VCaP (cell line): ENCODE data around the gene UST.

ENCODE experiments used
- H3K27ac ChIP-seq: fragments of 450-650 bp; 2 replicates; pipeline ENCODE4 v1.5.1; 2017
- TF ChIP-seq, protein P1 (sequence below): fragments of 450-650 bp; conservative IDR thresholded peaks from 2 replicates; pipeline ENCODE4 v1.5.1; 2017; ENCODE audit warnings: mild to moderate bottlenecking, moderate library complexity

UST gene

DNA sequence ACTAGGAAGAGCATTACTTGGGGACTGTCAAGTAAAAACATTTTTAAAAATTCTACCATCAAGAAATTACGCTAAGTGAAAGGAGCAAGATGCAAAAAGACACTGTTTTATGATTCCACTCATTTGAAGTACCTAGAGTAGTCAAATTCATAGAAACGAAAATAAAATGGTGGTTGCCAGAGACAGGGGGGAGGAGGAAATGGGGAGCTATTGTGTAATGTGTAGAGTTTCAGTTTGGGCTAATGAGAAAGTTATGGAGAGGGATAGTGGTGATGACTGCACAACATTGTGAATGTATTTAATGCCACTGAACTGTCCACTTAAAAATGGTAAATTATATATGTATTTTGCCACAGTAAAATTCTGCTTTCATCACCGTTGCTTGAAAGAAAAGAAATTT lies 83.8 kb downstream of the UST start:
- no peak overlapping the region for H3K27ac ChIP-seq
- TF ChIP-seq, protein P1, sequence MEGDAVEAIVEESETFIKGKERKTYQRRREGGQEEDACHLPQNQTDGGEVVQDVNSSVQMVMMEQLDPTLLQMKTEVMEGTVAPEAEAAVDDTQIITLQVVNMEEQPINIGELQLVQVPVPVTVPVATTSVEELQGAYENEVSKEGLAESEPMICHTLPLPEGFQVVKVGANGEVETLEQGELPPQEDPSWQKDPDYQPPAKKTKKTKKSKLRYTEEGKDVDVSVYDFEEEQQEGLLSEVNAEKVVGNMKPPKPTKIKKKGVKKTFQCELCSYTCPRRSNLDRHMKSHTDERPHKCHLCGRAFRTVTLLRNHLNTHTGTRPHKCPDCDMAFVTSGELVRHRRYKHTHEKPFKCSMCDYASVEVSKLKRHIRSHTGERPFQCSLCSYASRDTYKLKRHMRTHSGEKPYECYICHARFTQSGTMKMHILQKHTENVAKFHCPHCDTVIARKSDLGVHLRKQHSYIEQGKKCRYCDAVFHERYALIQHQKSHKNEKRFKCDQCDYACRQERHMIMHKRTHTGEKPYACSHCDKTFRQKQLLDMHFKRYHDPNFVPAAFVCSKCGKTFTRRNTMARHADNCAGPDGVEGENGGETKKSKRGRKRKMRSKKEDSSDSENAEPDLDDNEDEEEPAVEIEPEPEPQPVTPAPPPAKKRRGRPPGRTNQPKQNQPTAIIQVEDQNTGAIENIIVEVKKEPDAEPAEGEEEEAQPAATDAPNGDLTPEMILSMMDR = no peak

DNA sequence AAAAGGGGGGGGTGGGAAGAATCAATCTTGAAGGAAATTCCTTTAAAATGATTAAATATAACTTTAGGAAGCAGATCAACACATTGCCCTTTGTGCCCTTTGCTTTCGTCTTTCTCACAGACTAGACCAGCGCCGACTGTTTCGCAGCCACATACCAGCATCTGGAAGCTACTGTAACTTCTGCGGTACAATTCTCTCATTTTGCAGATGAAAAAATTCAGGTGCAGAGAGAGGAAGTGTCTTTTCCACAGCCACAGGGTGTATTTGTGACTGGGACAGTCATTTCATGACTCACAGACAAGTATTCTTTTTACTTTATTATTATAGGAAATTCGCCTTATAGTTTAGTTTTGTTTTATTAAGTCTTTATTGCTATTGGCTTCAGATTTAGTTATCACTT lies 84.2 kb downstream of the UST start:
- H3K27ac ChIP-seq = no peak overlapping the region
- TF ChIP-seq, protein P1 = no peak

DNA sequence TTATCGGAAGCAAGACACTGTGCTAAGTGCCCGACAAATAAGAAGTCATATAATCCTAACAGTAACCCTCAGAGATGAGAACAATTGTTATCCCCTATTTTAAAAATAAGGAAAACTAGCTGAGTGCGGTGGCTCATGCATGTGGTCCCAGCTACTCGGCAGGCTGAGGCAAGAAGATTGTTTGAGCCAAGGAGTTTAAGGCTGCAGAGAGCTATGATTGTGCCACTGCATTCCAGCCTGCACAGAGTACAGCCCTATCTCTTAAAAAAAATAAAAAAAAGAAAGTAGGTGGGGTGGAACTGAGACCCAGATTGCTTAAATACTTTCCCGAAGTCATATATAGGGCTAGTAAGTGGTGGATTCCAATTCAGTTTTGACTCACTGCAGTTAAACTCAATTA lies 84.7 kb downstream of the UST start:
- TF ChIP-seq, protein P1 = no peak
- H3K27ac ChIP-seq = no peak overlapping the region

DNA sequence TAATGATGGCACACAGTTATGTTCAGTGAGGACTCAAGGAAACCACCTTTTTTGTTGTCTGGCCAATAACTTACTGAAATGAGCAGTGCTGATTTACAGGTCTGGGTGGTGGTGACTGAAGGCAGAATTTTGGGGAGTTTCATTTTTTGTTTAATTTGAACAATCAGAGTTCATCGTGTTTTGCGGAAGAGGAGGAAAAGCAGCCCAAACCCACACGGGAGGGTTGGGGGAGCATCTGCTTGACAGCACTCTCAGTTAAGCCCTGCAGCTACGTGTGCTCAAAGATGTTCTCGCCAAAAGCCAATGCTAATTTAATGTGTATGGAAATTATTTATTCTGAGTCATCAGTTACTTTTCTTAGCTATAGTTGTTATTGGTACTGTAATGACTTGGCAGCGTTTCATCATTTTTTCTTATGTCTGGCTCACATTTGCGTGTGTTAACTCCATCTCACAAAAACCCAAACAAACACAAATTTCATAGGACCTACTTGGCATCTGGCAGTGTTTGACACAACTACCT lies 89.2 kb downstream of the UST start:
- TF ChIP-seq, protein P1 = no peak
- no peak overlapping the region for H3K27ac ChIP-seq

DNA sequence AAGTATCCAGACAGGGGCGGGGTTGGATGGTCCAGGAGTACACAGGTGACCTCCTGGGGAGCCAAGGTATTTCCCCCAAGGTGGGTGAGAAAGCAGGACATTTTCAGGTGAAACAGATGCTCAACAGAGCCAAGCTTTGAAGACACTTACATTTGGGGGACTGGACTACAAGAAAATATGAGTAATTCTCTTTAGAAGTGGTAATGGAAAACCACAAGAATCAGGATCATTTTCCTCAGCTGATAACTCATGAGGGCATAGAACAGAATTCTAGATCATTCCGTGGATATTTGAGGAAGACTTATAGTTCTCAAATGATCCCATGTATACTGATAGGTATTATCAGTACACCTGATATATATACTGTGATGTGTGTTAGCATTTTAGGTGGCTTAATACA lies 89.9 kb downstream of the UST start:
- no peak overlapping the region for H3K27ac ChIP-seq
- TF ChIP-seq, protein P1 = no peak

DNA sequence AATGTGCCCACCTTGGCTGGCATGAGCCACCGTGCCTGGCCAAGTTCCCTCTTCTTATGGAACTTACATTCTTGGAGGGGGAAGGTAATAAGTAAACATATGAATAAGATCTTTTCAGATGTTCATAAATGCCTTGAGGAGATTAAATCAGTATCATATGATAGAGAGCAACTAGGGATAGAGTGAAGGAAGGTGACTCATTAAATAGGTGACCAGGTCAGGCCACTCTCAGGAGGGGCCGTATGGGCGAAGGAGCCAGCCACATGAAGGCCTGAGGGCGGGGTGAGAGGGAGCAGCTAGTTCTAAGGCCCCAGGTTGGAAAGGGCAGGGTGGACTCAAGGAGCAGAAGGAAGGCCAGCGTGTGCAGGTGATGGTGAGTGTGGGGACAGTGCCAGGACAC lies 91.1 kb downstream of the UST start:
- no peak overlapping the region for H3K27ac ChIP-seq
- TF ChIP-seq, protein P1 = no peak

DNA sequence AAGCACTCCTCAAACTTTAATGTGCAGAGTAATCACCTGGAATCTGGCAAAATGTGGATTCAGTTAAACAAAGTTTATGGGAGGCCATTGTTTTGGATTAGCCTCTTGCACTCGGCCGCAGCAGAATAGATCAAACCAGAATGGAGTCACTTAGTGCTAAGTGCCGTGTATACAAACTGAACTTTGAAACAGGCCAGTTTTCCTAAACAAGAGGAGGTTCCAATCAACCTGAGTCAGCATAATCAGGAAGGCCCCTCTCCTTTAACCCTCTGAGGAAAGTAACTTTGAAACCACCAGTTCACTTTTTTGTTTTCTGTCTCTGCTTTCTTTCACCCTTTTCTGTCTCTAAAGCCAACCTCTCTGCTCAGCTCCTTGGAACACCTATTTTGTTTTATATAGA lies 92.2 kb downstream of the UST start:
- H3K27ac ChIP-seq = no peak overlapping the region
- TF ChIP-seq, protein P1 = no peak

DNA sequence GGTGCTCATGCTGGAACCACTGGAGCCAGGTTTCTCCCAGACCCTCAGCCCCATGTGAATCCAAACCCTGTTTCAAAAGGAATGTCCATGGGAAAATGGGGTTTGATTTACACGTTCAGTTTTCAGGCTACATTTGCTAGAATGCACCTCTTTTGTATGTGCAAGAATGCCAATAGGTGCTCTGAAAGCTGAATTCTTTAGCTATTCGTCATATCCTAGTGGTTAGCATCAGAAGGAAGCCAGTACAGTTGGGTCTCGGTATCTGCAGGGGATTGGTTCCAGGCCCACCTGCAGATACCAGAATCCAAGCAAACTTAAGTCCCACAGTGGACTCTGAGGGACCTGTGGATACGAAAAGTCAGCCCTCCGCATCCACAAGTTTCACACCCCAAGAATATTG lies 93.4 kb downstream of the UST start:
- TF ChIP-seq, protein P1 = no peak
- no peak overlapping the region for H3K27ac ChIP-seq
